Stimulated activated CD4-positive, alpha-beta T cell treated with anti-CD3 and anti-CD28 coated beads, Interleukin-4, amount 100 ng/mL, for 48 hours (primary cell): ENCODE data around the gene HK1.
"Not testable (repeated sequence)": the region's sequence is repeated elsewhere in the genome, so short reads cannot be mapped to it uniquely, and the experiment has no call there.

Source experiments
- DNase-seq, 2 donors: peaks; one replicate each; pipeline ENCODE4 v3.0.0-alpha.2; 2020; ENCODE audit warnings: low read depth in 2 of 2

HK1 gene

DNA sequence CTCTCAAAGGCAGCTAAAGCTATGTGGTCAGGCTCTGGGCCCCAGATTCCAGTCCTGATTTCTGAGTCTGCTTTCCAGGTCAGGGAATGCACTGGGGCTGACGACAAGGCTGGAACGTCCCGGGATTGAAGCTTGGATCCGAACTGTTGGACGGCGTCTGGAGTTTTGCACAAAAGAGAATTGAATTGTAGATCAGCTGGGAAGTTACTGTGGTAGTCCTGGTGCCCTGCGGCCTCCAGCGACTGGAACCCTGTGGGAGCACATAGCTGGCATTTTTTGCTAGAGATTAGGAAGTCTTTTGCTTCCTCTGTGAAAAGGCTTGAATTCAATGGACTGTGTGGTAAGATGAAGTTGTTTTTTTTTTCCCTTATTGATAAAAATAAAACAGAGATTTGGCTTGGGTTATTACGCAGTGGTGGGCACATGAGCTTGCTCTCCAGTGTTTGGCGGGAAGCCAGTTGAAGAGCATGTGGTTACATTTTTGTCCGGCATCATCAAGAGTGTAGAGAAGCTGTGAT, at the start of gene HK1:
TSS of gene HK1 (plus strand) at position 51 of the 518 bp plus-strand sequence.
- no peak for DNase-seq

DNA sequence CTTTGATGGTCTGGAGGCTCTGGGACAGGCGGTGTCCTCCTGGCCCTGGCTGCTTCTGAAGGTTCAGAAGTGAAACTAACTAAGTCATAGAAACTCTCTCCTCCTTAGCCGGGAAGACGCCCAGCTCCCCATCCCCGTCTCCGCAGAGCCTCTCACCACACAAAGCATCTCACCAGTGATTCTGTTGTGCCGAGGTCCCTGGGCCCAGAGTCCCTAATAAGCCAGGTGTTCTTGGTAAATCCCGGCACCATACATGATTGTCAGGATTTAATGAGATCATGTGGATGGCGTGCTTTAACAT, 48.7 kb upstream of the HK1 start:
- DNase-seq, result no peak

DNA sequence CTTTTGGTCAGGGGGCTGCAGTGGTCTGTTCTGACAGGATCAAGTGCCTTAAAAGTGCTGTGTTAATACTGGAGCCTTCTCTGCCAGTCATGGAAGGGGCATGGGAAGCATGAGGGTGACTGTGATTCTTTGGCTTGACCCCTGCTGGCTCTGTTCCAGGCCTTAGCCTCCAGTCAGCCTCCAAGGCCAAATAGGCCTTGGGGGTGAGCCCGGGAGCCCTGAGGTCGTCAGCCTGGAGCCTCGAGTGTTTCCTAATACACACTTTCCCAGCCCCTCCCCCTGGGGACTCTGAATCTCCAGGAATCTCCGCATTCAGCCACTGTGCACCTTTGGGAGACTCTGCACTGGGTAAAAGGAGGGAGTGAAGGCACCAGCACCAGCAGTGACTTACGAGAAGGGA, 48.2 kb upstream of the HK1 start:
- no peak for DNase-seq

DNA sequence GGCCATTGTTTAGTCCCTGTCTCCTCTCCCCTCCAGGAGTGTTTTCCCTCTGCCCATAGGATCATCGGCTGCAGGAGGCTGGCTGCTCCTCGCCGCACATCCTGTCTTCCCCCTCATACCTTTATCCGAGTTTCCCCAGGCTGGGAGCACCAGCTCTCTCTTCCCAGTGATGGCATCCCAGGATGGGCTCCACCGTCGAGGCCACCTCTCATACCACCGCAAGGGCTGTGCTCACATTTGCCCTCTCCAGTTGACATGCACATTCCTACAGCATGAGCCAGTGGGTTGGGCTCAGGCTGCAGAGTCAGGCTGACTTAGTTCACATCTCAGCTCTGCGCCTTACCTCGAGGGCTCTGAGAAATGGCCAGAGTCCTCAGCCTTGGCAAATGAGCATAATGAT, 46.0 kb upstream of the HK1 start:
- no peak for DNase-seq

DNA sequence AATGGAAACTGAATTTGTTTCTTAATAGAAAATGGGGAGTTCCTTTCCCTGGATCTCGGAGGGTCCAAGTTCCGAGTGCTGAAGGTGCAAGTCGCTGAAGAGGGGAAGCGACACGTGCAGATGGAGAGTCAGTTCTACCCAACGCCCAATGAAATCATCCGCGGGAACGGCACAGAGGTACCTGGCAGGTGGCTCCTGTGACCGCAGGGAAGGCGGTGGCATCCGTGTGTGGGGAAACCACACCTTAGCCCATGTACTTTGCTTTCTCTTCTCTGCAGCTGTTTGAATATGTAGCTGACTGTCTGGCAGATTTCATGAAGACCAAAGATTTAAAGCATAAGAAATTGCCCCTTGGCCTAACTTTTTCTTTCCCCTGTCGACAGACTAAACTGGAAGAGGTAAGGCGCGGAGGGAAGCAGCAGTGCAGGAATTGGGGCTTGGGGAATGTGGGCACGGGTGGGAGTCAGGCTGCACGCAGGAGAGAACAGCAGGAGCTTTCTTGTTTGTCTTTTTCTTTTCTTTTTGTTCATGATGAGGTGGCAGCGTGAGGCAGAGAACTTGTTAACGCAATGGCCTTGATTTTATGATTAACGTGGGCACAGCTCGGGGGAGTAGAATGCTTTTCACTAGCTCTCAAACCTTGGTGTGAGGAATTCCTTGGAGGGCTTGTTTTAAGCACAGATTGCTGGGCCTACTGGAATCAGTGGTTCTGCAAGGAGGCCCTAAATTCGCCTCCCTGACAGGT, 45.4 kb upstream of the HK1 start:
- no peak for DNase-seq

DNA sequence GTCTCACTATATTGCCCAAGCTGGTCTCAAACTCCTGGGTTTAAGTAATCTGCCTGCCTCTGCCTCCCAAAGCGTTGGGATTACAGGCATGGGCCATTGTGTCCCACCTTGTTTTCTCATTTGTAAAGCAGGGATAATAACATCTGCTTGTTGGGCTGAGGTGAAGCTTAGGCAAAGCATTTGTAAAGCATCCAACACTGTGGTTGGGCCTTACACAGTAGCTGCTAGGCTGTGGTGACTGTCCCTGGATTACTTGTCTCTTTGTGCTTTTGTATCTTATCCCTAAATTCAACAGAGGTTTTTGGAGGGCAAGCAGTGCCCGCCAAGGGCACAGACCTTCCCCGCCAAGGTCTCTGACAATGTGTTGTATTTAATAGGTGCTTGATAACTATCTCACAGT, 43.8 kb upstream of the HK1 start:
- DNase-seq, result no peak

DNA sequence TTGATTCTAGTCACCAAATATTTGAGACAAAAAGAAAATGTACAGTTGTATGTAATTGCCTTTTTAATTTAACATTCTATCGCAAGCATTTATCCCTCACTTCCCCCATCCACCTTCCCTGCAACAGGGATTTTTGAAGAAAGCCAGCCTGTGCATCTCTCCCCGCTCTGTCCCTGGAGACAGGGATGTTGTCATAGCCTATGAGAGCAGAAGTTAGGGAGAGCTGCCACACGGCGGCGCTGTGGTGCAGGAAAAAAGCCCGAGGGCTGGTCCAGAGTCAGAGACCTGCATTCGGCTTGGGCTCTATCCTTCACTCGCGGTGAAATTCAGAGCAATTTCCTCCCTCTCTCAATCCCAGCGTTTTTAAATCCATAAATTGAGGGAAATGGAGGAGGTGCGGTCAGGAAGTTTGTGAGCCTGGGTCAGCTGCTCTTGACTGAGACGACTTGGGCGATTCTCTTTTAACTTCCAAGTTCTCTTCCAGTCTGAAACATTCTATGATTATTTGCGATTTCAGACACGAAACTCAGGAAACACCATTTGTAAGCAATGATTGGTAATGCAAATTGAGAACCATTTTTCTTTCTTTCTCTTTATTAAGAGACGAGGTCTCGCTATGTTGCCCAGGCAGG, 40.7 kb upstream of the HK1 start:
- peak; percentile 79 to 91 for DNase-seq

DNA sequence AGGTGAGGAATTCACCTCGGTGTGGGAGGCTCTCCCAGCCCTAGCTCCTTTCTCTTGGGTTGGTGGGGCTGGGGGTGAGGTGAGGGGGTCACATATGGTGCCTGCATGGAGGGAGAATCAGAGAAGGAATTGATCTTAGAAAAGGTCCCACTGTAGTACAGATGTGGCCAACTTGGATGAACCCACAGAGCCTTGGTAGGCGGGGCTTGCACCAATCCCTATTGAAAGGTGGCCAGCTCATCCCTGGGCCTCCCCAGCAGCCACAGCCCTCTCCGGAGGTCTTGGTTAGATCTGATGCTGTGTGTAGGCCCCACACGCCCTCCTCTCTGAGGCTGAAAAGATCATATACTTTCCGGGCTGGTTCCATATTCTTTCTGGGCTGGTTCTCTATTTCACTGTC, 39.2 kb upstream of the HK1 start:
- no peak for DNase-seq

DNA sequence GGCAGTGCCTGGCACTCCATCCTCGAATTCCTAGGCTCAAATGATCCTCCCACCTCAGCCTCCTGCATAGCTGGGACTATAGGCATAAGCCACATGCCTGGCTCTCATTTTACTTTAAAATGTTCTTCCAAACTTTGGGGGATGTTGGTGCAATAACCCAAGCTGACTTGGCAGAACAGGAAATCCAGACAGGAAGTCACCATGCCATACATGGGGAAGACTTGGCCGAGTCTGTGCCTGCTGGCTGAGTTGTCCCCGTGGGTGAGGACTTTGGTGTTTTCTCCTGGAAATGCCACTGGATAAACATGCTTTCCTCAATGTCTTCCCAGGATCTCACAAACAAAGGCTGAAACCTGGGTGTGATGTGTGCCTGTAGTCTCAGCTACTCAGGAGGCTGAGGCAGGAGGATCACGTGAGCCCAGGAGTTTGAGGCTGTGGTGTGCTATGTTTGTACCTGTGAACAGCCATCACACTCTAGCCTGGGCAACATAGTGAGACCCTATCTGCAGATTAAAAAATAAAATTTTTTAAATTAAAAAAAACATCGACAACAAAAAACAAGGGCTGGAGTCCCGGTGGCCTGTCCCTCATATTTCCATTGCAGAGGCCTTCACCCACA, 38.4 kb upstream of the HK1 start:
- no peak for DNase-seq

DNA sequence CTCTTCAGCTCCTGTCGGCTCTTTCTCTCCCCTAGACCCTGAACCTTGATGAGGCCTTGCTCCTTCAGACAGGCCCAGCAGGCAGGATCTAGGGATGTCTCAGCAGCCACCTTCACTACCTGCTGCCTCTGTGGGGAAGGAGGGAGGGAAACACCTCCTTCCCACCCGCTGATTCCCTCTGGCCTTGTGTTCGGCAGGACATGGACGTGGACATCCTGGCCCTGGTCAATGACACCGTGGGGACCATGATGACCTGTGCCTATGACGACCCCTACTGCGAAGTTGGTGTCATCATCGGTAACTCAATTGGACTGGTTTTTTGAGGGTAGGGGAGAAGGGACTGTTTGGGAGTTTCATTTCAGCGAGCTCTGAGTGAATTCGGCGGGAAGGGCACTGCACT, 37.8 kb upstream of the HK1 start:
- DNase-seq, result no peak

DNA sequence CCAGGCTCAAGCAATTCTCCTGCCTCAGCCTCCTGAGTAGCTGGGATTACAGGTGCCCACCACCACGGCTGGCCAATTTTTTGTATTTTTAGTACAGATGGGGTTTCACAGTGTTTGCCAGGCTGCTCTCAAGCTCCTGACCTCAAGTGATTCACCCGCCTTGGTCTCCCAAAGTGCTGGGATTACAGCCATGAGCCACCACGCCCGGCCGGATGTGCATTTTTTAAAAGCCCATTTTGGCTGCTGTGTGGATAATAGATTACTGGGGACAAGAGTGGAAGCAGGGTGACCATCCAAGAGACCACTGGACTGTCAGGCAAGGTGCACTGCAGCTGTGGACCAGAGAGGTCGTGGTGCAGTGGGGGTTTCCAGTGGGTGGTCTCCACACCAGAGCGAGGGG, 36.7 kb upstream of the HK1 start:
- DNase-seq, result no peak

DNA sequence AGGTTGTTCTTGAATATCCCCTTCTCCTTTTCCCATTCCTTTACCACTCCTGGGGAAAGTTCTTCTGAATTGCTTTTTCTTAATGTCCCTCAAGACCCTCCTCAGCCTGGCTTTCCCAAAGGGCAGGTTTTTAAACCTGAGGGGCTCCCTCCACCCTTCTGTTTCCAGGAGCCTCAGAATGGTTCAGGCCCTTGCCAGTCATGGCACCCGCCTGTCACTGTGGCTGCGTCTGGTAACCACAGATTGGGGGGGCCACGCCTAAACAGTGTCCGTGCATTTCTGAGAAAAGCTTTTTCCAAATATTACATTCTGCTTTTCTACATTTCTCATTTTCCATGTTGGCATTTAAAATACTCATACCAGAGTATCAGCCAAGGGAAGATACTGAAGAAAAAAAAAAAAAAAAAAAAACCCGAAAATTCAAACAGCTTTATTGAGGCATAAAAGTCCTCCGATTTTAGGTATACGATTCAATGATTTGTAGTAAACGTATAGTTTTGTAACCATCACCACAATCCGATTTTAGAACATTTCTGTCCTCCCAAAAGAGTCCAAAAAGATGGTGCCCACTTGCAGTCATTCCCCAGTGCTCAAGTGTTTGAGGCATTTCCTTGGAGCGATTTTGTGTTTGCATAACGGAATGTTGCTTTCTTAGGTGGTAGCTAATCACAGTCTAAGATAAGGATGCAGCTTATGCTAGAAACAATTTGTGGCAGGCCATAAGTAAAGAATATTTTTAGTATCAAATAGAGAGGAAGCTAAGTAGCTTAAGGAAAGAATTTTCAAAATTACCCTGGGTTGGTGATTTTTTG, 36.0 kb upstream of the HK1 start:
- no peak for DNase-seq

DNA sequence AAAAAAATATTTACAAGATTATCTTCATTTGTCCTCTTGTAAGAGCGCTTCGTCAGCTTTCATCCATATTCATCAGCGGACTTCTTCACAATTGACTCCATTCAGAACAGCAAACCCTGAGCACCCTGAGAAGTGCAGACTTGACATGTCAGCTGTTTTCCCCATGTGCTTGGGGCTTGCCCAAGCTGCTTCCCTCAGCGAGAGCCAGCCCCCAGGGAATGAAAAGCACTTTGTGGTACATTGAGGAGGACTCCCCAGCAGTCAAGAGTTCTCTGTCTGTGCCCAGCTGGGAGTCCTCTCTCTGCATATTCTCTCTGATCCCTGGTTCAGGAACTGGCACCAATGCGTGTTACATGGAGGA, 35.5 kb upstream of the HK1 start:
- DNase-seq, result no peak

DNA sequence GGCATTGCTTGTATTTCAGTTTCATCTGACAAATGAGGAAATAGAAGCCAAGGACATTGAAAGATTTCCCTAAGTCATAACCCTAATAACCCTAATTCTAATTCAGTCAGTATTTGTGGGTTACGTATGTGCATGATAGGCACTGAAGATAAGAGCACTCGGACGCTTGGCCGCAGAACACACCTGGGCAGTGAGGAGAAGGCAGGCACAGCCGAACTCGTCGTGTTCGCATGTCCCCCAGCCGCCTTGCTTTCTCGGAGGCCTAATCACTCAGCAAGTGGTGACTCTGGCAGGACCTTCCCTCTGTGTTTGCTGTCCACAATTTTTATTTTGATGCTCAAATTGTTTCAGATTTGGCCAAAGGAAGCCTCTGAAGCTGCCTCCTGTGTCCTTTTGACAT, 34.5 kb upstream of the HK1 start:
- DNase-seq, result no peak

DNA sequence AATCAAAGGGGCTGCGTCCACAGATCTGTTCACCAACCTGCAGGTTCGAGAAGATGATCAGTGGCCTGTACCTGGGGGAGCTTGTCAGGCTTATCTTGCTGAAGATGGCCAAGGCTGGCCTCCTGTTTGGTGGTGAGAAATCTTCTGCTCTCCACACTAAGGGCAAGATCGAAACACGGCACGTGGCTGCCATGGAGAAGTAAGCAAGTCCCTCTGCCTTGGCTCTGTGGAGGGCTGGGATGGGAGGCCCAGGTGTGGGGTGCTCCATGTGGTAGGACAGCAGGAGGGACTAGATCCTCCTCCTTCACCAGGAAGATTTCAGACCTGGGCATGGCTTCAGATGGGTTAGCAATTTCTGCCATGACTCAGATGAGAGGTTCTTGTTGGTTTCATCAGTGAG, 32.3 kb upstream of the HK1 start:
- DNase-seq, result no peak

DNA sequence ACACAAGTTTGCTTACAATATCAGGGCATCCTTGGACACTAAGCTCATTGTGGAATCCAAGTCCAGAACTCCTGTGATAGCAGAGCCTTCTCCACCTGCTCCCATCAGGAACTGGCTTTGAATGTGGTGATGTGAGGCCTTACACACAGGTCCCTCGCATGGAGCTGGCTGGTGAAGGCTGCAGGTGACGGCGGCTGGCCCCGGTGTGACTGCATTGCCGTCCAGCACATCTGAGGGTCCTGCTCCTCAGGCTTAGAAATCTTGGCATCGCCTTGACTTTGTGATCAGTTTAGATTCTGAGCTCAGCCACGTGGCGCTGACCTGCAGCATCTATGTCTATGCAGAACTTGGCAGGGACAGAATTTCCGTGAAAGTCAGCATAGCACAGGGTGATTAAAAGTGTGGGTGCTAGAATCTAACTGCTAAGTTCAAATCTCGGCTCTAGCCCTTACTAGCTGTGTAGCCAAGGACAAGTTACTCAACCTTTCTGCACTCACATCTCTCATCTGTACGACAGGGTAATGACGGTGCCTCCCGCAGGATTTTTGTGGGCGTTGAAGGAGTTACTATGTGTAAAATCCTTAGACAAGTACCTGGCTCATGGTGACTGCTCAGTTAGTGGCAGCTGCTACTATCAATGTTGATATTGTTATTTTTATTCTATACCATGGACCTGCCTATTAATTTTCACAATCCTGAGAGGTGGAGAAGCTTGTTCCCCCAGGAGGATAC, 31.5 kb upstream of the HK1 start:
- DNase-seq, result no peak

DNA sequence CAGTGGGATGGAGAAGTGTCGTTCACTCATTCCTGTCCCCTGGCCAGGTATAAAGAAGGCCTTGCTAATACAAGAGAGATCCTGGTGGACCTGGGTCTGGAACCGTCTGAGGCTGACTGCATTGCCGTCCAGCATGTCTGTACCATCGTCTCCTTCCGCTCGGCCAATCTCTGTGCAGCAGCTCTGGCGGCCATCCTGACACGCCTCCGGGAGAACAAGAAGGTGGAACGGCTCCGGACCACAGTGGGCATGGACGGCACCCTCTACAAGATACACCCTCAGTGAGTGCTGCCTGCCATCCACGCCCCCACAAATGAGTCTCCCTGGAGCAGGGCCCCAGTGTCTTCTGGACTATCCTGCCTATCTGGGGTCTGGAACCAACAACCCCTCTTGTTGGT, 31.0 kb upstream of the HK1 start:
- DNase-seq, result no peak

DNA sequence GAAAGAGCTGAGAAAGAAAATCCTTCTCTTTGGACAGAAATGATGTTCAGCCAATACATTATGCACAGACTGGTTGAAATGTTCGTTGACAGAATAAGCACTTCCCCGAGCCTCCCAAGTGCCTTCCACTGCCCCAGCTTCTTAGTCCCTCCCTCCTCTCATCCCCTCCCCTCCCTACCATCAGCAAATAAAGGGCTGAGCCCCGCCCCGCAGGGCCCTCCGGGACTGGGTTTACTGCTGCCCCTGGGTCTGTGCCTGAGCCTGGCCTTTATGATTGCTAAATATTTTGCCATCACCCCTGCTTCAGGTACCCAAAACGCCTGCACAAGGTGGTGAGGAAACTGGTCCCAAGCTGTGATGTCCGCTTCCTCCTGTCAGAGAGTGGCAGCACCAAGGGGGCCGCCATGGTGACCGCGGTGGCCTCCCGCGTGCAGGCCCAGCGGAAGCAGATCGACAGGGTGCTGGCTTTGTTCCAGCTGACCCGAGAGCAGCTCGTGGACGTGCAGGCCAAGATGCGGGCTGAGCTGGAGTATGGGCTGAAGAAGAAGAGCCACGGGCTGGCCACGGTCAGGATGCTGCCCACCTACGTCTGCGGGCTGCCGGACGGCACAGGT, 30.1 kb upstream of the HK1 start:
- DNase-seq, result no peak

DNA sequence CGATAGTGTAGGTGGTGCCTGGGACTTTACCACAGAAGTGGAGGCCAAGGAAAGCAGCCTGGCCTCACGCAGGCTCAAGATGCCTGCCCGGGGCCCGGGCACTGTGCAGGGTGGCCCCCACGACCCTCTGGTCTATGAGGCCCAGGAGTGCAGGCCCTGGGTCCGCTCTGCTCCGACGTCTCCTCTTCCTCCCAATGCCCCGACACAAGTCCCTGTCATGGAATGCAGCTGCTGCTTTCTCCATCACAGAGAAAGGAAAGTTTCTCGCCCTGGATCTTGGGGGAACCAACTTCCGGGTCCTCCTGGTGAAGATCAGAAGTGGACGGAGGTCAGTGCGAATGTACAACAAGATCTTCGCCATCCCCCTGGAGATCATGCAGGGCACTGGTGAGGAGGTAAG, 28.3 kb upstream of the HK1 start:
- DNase-seq, result no peak

DNA sequence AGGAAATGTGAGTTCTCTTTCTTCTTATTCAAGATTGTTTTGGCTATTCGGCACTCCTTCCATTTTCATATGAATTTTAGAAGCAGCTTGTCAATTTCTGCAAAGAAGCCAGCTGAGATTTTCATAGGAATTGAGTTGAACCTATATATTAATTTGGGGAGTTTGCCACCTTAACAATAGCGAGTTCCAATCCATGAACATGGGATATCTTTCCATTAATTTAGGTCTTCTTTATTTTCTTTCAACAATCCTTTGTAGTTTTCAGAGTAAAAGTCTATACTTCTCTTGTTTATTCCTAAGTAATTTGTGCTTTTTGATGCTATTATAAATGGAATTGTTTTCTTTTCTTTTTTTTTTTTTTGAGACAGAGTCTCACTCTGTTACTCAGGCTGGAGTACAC, 26.9 kb upstream of the HK1 start:
- DNase-seq, result not testable (repeated sequence)

DNA sequence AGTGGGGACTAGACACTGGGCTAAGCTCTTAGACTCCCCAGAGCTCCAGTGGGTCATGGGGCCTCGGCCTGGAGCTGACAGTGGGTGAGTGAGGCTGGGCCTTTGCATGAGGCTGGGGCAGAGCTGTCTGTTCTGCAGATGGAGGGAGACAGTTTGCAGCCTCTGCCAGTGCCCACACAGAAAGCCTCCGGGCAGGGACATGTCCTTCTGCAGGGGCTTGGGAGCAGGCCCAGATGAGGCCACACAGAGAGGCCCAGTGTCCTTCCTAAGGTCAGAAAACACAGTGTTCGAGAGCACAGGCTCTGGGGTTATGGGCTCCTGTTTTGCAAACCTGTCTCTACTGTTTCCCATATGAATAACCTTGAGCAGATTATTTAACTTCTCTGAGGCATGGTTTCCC, 25.1 kb upstream of the HK1 start:
- no peak for DNase-seq

DNA sequence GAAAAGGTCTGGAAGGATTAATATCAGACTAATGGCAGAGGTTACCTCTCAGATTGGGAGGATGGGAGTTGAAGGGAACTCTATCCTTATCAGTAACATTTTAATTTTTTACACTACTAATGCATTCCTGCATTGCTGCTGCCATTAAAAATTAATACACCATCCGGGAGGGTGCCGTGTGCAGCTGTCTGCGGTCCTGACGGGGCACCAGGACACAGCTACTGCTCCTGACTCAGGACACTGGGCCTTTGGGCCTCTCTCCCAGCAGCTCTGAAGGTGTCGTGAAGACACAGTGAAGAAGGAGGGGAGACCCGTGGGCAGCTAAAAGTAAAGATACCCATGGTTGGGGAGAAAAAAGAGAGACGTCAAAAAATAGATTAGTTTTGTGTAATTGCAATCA, 23.4 kb upstream of the HK1 start:
- no peak for DNase-seq
